Islet precursor cell (in vitro differentiated cells): ENCODE data around the gene ADD2.

Source experiments
- DNase-seq: peaks from one replicate; pipeline ENCODE4 v3.0.0-alpha.2; 2018

ADD2 gene

GRCh38 chr2:70698847-70699246 lies 69.2 kb downstream of the ADD2 start:
- peak; percentile 47 for DNase-seq

DNA sequence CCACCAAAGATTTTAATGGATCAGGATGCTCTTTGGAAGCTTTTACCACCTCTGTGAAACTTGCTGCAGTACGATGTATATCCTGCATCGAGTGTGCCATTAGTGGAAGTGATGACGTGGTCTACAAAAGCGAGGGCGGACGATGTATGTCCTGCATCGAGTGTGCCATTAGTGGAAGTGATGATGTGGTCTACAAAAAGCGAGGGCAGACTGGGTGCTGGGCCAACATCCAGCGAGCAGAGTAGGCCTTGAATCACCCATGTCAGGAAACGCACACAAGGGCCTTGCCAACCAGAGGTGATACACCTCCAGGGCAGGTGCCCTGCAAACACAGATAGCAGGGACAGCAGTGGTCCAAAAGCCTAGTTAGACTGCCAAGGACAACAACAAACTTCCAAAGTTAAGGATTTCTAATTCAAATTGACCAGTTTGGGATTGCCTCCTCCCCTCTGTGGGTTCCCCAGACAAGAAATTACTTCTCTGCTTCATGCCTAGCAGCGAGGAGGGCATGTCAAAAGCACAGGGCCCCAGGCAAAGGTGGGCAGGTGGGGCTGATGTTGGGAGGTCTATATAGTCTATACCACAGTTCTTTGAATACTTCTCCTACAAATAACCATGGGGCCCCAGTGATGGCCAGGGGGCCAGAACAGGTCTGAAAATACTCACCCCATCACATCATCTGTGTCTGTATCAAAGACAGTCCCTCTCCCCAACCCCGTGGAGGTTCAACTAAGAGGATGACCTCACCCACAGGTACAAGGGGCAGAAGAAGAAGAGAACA lies 70.2 kb downstream of the ADD2 start:
- peak; percentile 15 for DNase-seq

DNA sequence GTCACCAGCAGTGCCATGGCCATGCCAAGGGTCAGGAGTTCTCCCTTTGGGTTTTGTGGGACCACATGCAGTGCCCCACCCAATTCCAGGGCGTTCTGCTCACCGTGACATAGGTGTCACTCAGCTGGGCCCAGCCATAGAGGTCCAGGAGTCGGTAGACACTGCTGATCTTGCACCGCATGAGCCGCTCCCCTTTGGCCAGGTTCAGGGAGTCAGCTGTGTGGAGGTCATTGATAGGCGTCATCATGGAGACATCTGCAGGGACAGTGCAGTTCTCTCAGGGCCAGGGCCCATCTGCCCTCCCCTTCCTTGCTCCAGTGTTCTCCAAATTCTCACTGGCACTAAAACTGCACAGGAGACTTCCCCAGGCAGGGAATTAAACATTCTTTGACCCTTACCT lies 71.9 kb downstream of the ADD2 start:
- DNase-seq = peak; percentile 23

DNA sequence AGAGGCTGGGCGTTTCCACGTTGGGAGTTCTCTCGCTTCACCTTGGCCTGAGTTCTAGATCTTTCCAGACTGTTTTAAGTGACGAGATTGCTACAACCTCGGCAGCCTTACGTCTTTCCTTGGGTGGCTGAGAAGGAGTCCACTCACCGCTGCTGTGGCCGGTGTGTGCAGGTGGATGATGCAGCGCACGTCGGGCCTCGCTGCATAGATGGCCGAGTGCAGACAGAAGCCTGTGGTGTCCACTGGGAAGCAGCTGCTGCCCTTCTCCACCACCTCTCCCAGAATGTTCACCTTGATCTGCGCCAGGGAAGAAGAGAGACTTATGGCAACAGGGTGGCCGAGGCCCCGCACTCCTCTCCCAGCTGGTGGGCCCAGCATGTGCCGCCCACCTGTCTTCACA lies 75.7 kb downstream of the ADD2 start:
- DNase-seq = peak; percentile 29

DNA sequence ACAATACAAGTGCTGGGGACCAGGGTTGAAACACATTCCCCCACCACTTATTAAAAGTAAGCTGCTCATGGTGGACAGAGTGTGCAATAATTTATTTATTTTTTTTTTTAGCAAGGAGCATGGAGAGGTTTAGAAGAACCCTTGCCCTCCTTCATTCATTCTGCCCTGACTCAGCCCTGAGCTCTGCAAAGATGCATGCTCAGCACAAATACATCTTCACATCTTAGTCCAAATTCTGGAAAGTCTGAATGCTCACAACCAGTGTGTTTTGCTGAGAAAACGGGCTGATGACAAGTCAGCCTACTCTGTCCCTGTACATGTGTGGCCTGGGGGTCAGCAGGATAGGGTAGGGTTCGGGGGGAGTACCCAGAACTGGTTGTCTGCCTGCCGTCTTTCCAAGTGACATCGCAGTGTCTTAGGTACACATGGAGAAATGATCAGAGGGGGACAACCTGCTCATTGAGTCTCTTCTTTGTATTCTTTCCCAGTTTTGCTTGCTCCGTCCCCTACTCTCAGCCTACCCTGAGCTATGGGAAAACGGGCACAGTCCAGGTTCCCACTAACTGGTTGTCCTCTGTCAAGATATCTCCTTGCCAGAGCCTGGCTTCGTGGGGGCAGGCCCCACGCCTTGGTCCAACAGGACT lies 76.4 kb downstream of the ADD2 start:
- peak; percentile 16 for DNase-seq

- peak; percentile 27 for DNase-seq
Observed at GRCh38 chr2:70690846-70691245, 77.2 kb downstream of the ADD2 start.

DNA sequence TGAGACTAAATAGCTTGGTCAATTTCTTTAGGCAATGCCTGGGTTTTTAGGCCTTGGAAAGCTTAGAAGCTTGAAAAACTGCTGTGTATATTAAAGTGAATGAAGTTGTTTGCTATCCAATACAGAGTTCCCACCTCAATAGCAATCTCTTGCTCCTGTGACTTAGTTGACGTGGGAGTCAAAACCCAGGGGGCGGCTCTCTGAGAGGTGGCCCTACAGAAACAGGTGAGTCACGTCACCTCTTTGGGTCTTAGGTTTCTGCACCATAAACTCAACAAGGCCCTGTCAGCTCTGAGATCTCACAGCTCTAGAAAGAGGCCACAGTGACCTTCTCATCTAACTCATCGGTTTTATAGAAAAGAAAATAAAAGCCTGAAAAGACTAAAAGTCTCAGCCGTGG lies 79.6 kb downstream of the ADD2 start:
- peak; percentile 7 for DNase-seq

GRCh38 chr2:70687461-70687795 lies 80.6 kb downstream of the ADD2 start:
- peak; percentile 15 for DNase-seq

- peak; percentile 90 for DNase-seq
Observed at GRCh38 chr2:70686577-70687460, 81.2 kb downstream of the ADD2 start.

DNA sequence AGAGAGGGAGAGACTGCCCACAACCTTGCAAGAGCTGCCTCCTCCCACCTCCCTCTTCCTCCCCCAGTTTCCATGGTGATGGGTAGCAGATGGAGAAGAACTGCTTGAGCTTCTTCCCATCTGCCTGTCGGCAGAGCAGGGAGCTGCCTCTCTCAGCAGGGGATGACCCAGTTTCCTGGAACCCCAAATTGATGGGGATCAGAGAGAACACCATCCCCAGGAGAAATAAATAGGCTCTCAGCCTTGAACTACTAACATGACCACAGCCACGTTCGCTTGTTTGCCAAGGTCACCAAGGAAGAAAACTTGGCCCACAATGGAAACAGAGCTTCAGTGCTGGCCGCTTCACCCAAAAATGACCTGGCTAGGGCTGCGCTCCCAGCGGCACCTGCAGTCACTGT lies 82.2 kb downstream of the ADD2 start:
- peak; percentile 44 for DNase-seq

DNA sequence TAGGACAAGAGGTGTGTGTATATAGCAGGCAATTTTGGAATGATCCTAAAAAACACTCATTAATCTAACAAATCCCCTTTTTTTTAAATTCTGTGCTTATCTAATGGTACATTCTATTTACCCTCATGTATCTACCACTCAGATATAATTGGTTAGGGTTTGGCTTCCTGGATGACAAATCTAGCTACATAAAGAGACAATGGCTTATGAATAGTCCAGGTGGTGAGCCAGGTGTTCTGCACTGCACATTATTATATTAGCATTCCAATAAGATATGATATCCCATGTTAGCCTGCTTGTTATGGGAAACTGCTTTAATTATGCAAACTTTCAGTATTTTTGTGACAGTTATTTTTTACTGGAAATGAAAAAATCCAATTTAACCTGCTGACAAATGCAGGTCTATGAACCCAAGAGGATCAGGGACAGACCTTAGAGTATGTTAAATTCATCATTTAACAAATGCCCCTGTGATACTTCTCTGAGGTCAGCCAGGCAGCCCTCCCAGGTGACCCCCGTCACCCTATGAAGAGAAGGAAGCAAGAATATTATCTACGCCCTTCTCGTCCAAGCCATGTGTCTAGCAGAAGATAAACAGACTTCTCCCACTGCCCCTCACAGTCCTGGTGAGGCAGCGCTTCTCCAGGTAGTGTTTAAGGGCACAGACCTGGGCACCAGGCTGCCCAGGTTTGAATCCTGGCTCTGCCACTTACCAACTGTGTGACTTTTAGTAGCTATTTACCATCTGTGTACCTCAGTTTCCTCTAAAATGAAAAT lies 83.0 kb downstream of the ADD2 start:
- peak; percentile 34 for DNase-seq

GRCh38 chr2:70683455-70683854 lies 84.5 kb downstream of the ADD2 start:
- DNase-seq = peak; percentile 33

DNA sequence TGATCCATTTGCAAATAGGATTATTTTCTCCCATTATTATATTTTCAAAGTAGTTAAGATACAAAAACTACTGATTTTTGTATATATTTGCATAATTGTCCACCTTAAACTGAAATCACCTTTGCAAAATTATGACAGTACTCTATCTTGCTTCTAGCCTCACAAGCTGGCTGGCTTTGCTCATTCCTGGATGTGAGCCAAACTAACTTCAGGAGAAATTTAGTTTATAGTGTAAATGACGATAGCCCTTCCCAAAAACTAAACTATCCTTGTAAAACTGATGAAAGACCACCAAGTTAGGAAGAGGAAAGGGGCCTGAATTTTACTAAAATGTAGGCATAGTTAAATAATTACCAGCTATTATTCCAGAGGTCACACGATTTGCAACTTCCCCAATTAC lies 87.3 kb downstream of the ADD2 start:
- DNase-seq = no peak

DNA sequence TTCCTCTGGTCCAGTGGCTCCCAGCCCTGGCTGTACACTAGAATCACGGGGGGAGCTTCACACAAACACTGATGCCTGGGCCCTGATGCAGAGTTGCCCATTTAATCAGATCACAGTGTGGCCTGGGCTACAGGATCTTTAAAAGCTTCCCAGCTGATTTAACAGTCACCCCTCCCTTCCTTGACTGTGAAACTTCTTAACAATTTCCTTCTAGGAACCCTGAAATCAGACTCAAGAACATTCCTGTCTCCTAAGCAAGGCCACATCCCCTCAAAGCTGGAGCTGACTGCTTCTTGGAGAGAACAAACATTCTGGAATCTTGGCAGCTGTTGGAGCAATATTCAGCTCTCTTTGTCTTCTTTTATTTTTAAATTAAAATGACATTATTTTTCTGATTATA lies 88.7 kb downstream of the ADD2 start:
- DNase-seq = no peak

DNA sequence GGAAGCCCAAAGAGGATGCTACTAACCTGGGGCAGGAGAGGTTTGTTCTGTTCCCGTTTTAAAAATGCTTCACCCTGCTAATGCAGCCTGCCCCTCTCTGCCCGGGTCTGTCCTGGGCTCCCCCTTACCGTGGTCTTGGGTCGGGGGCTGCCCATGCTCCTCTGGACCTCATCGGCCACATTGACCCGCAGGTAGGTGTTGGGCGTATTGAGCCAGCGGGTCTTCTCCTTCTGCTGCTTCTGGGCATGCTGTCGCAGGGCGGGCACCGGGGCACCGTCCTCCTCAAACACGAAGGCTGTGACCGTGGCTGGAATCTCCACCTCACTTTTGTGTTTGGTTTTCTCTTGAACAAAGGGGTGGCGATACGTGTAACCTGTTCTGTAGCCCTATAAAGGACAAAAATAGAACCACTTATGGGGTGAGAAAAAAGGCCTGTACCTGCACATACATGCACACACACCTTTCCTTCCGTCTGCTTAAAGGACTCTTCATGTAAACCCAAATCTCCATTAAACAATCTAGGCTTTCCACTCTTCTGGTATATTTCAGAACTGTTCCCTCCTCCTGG lies 89.3 kb downstream of the ADD2 start:
- no peak for DNase-seq

GRCh38 chr2:70676301-70677035 lies 91.5 kb downstream of the ADD2 start:
- peak; percentile 38 for DNase-seq

GRCh38 chr2:70675862-70676261 lies 92.1 kb downstream of the ADD2 start:
- peak; percentile 15 for DNase-seq

GRCh38 chr2:70674636-70675430 lies 93.2 kb downstream of the ADD2 start:
- peak; percentile 35 for DNase-seq

DNA sequence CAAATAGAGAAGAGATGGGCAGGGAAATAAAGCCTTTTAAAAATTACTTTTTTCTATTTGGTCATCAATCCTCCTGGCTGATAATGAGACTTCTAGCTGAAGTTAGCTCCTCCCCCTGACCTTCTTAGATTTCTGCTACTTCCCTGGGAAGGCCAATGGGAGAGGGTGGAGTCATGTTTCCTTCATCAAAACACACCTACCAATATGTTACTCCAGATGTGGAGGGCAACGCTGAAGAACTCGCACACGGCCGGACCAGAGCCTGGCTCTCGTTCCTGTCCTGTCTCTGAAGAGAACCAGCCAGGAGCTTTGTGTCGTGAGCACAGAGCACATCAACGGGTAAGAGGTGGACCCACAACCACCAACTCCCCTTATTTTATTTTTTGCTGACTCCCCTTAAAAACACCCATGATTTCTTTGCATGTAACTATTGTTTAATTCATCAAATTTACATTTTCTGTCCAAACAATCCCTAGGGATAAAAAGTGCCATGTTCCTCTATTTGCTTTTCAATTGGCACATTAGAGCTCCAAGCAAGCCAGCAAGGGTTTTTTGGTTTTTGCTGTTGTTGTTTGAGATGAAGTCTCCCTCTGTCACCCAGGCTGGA lies 94.9 kb downstream of the ADD2 start:
- DNase-seq = peak; percentile 16

GRCh38 chr2:70671092-70671675 lies 96.8 kb downstream of the ADD2 start:
- DNase-seq = peak; percentile 53
